SH-SY5Y (cell line): ENCODE measurements around the gene KXD1.

Source experiments
- GATA2 ChIP-seq: IDR thresholded peaks from 2 replicates; pipeline ENCODE4 v1.6.1; 2011; ENCODE audit warnings: mild to moderate bottlenecking, low read depth, low read length
- GATA3 ChIP-seq: IDR thresholded peaks from 2 replicates; pipeline ENCODE4 v1.6.1; 2011; ENCODE audit warnings: low read depth, mild to moderate bottlenecking, low read length, moderate library complexity

DNA sequence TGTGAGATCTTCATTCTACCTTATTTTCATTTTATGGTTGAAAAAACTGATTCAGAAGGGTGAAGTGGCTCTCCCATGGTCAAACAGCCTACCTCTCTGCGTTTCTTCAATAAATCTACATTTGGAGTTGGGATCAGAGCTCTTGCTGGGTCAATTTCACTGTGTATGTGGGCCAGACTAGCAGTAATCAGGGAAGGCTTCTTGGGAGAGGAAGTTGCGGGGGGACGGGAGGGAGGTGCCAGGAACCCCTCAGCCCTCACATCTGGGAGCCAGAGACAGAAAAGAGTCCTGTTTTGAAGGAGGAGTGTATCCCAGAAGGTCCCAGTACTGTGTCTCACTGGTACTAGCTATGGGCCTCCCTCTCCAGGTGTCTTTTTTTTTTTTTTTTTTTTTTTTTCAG lies 934 bp downstream of the KXD1 start:
- no peak for TF ChIP-seq GATA3
- no peak for TF ChIP-seq GATA2
